ENCODE measurements around the gene INSYN2B.

INSYN2B gene

DNA sequence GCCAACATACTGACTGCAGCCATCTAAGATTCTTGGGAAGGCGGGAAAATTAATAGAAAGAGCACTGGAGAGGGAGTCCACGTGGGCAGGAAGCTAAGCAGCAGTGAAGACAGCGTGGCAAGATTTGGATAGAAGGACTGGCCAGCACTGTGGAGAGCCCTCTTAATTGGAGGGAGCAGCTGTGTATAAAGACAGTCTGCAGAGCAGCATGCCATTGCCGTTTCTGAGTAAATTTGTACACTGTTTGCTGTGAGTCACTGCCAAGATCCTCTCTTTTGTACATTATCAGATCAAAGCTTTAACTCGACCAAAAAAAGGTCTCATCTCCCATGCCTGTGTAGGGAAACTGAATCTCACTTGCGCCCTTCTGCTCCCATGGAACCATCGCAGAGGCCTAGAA is 45.3 kb downstream of the INSYN2B start:
- Histone ChIP-seq H3K36me3 (ENCODE audit: control insufficient read depth, insufficient read depth, low read length) (no peaks in the 10 kb centered on the region), H3K27me3 (ENCODE audit: control insufficient read depth, insufficient read depth, low read length) (no peaks in the 10 kb centered on the region), H3K27ac (ENCODE audit: low read depth, low read length) (no peak overlapping the region), H3K4me1 (ENCODE audit: control insufficient read depth, insufficient read depth, low read length) (no peaks in the 10 kb centered on the region), H3K9me3 (ENCODE audit: control insufficient read depth, insufficient read depth, low read depth, low read length) (no peaks in the 10 kb centered on the region), H3K4me3 (ENCODE audit: low read depth, low read length) (no peak overlapping the region), H3K9ac (ENCODE audit: low read length) (no peak overlapping the region)

DNA sequence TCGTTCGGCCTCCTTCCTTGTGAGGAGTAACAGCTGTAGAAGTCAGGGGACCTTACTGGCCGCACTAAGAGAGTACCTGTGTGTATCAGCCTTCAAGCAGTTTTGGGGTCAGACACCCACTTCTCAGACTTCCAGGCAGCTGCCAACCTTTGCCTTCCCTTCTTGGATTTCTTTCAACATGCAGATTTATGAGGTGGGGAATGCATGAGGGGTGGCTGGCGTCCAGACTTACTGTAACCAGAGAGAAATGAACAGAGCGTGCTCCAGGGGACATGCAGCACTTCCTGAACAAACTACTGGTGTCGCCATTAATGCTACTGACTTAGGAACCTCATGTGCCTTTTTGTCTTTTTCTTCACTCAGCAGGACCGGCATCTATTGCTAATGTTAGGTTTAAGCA is 46.7 kb downstream of the INSYN2B start:
- Histone ChIP-seq H3K27ac (ENCODE audit: low read depth, low read length) (no peak overlapping the region), H3K9me3 (ENCODE audit: control insufficient read depth, insufficient read depth, low read depth, low read length) (no peaks in the 10 kb centered on the region), H3K27me3 (ENCODE audit: control insufficient read depth, insufficient read depth, low read length) (no peaks in the 10 kb centered on the region), H3K4me1 (ENCODE audit: control insufficient read depth, insufficient read depth, low read length) (no peaks in the 10 kb centered on the region), H3K9ac (ENCODE audit: low read length) (no peak overlapping the region), H3K36me3 (ENCODE audit: control insufficient read depth, insufficient read depth, low read length) (no peaks in the 10 kb centered on the region), H3K4me3 (ENCODE audit: low read depth, low read length) (no peak overlapping the region)

DNA sequence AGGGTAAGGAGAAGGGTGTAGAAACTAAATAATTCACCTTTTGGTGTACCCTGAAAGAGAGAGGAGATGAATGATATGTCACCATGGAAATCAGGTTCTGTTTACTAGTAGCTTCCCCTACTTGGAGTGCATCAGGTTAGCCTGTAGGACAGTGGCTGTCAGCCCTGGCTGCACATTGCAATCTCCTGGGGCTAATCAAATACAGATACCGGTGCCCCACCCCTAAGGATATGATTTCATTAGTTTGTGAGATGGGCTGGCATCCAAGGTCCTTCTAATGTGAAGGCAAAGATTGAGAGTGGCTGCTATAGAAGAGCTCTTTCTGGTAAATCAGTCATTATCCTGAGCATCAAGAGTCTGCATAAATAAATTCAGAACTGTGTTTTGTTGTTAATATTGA is 47.2 kb downstream of the INSYN2B start:
- Histone ChIP-seq H3K9me3 (ENCODE audit: control insufficient read depth, insufficient read depth, low read depth, low read length) (no peaks in the 10 kb centered on the region), H3K4me3 (ENCODE audit: low read depth, low read length) (no peak overlapping the region), H3K27ac (ENCODE audit: low read depth, low read length) (no peak overlapping the region), H3K36me3 (ENCODE audit: control insufficient read depth, insufficient read depth, low read length) (no peaks in the 10 kb centered on the region), H3K27me3 (ENCODE audit: control insufficient read depth, insufficient read depth, low read length) (no peaks in the 10 kb centered on the region), H3K4me1 (ENCODE audit: control insufficient read depth, insufficient read depth, low read length) (no peaks in the 10 kb centered on the region), H3K9ac (ENCODE audit: low read length) (no peak overlapping the region)

DNA sequence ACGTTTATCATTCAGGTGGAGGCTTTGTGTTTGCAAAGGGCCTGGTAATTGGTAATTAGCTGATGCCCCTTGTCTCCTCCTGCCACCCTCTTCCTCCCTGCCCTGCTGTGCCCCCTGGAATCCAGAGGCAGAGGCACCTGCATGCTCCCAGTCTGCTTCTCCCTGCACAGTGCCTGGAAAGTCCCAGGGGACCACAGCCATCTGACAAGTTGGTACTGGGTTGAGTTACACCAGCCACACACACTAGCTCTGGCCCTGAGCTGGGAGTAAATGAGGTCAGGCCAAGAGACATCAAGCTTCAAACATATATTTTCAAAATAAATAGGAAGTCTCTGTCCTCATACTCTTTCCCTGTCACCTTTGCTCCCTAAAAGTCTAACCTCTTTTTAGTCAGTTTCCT is 56.3 kb downstream of the INSYN2B start:
- H3K27me3 ChIP-seq (ENCODE audit: control insufficient read depth, insufficient read depth, low read length): no peaks in the 10 kb centered on the region
- H3K27ac ChIP-seq (ENCODE audit: low read depth, low read length): no peak overlapping the region
- no peak overlapping the region for H3K9ac ChIP-seq (ENCODE audit: low read length)

DNA sequence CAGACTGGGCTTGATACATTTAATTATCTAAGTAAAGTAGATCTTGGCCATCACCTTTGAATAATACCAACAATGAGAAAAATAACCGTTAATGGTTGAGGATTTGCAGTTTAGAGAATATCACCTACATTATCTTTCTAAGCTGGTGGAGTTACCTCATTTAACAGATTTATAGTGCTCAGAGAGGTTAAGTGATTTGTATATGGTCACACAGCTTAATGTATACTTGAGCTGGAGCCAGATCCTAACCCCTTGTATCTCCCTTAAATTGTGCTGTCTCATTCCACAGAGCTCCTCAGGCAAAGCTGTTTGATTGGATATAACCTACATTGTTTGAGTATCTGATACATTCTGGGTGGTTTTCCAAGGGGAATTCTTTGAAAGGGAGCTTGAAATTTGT is 57.8 kb downstream of the INSYN2B start:
- H3K4me1 ChIP-seq (ENCODE audit: control insufficient read depth, insufficient read depth, low read length): no peaks in the 10 kb centered on the region
- no peak overlapping the region for H3K9ac ChIP-seq (ENCODE audit: low read length)
- no peaks in the 10 kb centered on the region for H3K9me3 ChIP-seq (ENCODE audit: control insufficient read depth, insufficient read depth, low read depth, low read length)
- no peaks in the 10 kb centered on the region for H3K27me3 ChIP-seq (ENCODE audit: control insufficient read depth, insufficient read depth, low read length)
- no peak overlapping the region for H3K4me3 ChIP-seq (ENCODE audit: low read depth, low read length)
- no peaks in the 10 kb centered on the region for H3K36me3 ChIP-seq (ENCODE audit: control insufficient read depth, insufficient read depth, low read length)
- no peak overlapping the region for H3K27ac ChIP-seq (ENCODE audit: low read depth, low read length)

More for the DNA sequence above, 56.3 kb downstream of the INSYN2B start:
- Histone ChIP-seq H3K36me3 (ENCODE audit: control insufficient read depth, insufficient read depth, low read length) (no peaks in the 10 kb centered on the region), H3K4me1 (ENCODE audit: control insufficient read depth, insufficient read depth, low read length) (no peaks in the 10 kb centered on the region), H3K9me3 (ENCODE audit: control insufficient read depth, insufficient read depth, low read depth, low read length) (no peaks in the 10 kb centered on the region), H3K4me3 (ENCODE audit: low read depth, low read length) (no peak overlapping the region)

DNA sequence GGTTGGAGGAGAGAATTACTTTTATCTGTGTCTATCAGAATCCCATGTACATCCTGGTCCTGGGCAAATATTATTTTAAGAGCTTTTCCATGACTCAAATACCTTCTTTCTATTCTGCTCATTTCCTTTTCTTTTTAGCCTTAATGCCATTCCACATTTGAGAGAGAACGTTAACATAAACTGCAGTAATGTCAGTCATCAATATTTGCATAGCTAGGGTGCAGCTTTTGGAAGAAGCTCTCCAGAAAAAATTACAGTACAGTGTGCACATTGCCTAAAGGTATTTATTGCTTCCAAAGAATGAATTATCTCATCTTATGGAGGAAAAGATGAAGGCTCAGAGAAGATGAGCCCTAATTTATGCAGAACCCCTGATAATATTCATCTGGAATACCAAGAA is 58.3 kb downstream of the INSYN2B start:
- no peaks in the 10 kb centered on the region for H3K4me1 ChIP-seq (ENCODE audit: control insufficient read depth, insufficient read depth, low read length)
- no peaks in the 10 kb centered on the region for H3K36me3 ChIP-seq (ENCODE audit: control insufficient read depth, insufficient read depth, low read length)
- H3K27me3 ChIP-seq (ENCODE audit: control insufficient read depth, insufficient read depth, low read length): no peaks in the 10 kb centered on the region
- H3K4me3 ChIP-seq (ENCODE audit: low read depth, low read length): no peak overlapping the region
- H3K27ac ChIP-seq (ENCODE audit: low read depth, low read length): no peak overlapping the region
- H3K9ac ChIP-seq (ENCODE audit: low read length): no peak overlapping the region
- no peaks in the 10 kb centered on the region for H3K9me3 ChIP-seq (ENCODE audit: control insufficient read depth, insufficient read depth, low read depth, low read length)

DNA sequence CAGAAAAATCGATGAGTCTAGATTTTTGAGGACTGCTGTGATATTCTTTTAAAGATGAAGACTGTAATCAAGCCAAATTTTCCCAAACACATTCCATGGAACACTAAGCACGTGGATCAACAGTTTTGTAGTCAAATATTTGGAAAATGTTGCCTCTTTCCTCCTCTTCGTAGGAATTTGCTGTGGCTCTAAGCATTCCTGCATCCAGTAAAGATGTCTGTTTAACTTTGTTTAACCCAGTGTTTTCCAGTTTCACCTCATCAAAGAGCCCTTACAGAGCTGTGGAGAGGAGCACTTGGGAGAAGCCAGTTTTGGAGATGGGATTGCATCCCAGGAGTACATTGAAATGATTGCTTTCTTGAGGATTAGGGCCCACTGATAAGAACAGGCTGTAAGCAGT is 58.9 kb downstream of the INSYN2B start:
- Histone ChIP-seq H3K4me3 (ENCODE audit: low read depth, low read length) (no peak overlapping the region), H3K9me3 (ENCODE audit: control insufficient read depth, insufficient read depth, low read depth, low read length) (no peaks in the 10 kb centered on the region), H3K27ac (ENCODE audit: low read depth, low read length) (no peak overlapping the region), H3K36me3 (ENCODE audit: control insufficient read depth, insufficient read depth, low read length) (no peaks in the 10 kb centered on the region), H3K4me1 (ENCODE audit: control insufficient read depth, insufficient read depth, low read length) (no peaks in the 10 kb centered on the region), H3K9ac (ENCODE audit: low read length) (no peak overlapping the region), H3K27me3 (ENCODE audit: control insufficient read depth, insufficient read depth, low read length) (no peaks in the 10 kb centered on the region)

DNA sequence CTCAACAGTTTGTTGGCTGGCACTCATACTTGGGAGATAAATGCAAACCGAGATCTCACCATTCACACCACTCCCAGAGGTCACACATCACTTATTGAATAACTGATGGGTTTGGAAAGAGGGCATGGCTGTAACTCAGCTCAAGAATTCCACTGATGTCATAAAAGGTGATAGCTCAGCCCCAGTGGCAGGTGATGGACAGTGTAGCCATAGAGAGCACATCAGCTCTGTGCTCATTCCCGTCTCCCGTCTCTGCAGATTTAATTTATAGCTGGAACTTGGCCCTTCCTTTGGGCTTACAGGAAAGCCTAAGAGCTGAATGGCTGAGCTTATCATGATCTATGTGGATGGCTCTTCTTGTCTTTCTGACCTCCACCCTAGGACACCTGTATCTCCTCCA is 59.8 kb downstream of the INSYN2B start:
- Histone ChIP-seq H3K9ac (ENCODE audit: low read length) (no peak overlapping the region), H3K36me3 (ENCODE audit: control insufficient read depth, insufficient read depth, low read length) (no peaks in the 10 kb centered on the region), H3K4me3 (ENCODE audit: low read depth, low read length) (no peak overlapping the region), H3K4me1 (ENCODE audit: control insufficient read depth, insufficient read depth, low read length) (no peaks in the 10 kb centered on the region), H3K27me3 (ENCODE audit: control insufficient read depth, insufficient read depth, low read length) (no peaks in the 10 kb centered on the region), H3K9me3 (ENCODE audit: control insufficient read depth, insufficient read depth, low read depth, low read length) (no peaks in the 10 kb centered on the region), H3K27ac (ENCODE audit: low read depth, low read length) (no peak overlapping the region)

DNA sequence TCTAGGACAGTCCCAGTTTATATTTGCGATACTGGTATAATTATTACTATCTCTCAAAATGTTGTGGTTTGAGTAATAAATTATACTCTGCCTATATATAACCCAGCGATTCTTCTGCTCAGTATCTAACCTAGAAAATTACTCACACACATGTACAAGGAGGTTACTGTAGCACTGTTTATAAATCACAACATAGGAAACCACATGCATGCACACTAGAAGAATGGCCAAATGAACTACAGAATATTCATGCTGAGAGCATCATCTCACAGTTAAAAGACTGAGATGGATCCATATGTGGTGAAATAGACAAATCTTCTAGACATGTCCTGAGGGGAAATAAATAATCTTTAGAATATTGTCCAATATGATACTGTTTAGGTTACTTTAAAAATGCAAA is 62.1 kb downstream of the INSYN2B start:
- no peaks in the 10 kb centered on the region for H3K27me3 ChIP-seq (ENCODE audit: control insufficient read depth, insufficient read depth, low read length)
- H3K9ac ChIP-seq (ENCODE audit: low read length): no peak overlapping the region
- no peak overlapping the region for H3K27ac ChIP-seq (ENCODE audit: low read depth, low read length)
- H3K36me3 ChIP-seq (ENCODE audit: control insufficient read depth, insufficient read depth, low read length): no peaks in the 10 kb centered on the region
- no peak overlapping the region for H3K4me3 ChIP-seq (ENCODE audit: low read depth, low read length)
- no peaks in the 10 kb centered on the region for H3K4me1 ChIP-seq (ENCODE audit: control insufficient read depth, insufficient read depth, low read length)
- H3K9me3 ChIP-seq (ENCODE audit: control insufficient read depth, insufficient read depth, low read depth, low read length): no peaks in the 10 kb centered on the region

DNA sequence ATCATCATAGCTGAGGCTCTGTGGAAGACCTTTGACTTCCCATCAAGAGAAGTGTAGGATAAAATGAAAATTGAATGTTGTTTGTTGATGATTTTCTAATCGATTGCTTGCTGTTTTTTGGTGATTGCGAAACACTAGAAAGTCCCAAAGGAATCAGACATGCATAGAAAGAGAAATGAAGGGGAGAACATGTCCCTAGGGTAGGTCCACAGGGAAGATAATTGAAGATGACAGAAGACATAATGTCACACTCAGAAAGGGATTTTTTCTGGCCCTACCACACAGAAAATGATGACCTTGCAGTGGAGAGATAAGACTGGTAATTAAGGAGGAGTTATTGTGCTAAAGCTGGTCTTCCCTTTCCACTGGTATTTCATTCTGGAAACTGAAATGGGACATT is 62.8 kb downstream of the INSYN2B start:
- Histone ChIP-seq H3K36me3 (ENCODE audit: control insufficient read depth, insufficient read depth, low read length) (no peaks in the 10 kb centered on the region), H3K4me3 (ENCODE audit: low read depth, low read length) (no peak overlapping the region), H3K9me3 (ENCODE audit: control insufficient read depth, insufficient read depth, low read depth, low read length) (no peaks in the 10 kb centered on the region), H3K9ac (ENCODE audit: low read length) (no peak overlapping the region), H3K27me3 (ENCODE audit: control insufficient read depth, insufficient read depth, low read length) (no peaks in the 10 kb centered on the region; the same call in 1 of the 2 replicates), H3K27ac (ENCODE audit: low read depth, low read length) (no peak overlapping the region), H3K4me1 (ENCODE audit: control insufficient read depth, insufficient read depth, low read length) (no peaks in the 10 kb centered on the region)

DNA sequence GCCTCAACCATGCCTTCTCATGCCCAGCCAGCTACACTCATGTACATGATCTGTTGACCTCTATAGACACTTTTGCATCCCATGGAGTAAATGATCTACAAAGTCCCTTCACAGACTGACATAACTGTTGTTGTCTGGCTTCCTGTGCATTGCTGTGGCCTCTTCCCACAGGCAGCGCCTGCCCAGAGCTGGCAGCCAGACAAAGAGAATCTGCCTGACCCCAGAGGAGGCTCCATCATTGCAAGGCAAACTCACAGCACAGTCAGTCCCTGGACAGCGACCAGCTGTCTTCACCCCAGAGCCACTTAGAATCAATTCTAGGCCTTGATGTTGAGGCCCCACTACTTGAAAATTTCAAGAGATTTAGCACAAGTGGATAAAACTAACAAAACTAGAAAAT is 65.5 kb downstream of the INSYN2B start:
- H3K9ac ChIP-seq (ENCODE audit: low read length): no peak overlapping the region
- no peaks in the 10 kb centered on the region for H3K9me3 ChIP-seq (ENCODE audit: control insufficient read depth, insufficient read depth, low read depth, low read length)

DNA sequence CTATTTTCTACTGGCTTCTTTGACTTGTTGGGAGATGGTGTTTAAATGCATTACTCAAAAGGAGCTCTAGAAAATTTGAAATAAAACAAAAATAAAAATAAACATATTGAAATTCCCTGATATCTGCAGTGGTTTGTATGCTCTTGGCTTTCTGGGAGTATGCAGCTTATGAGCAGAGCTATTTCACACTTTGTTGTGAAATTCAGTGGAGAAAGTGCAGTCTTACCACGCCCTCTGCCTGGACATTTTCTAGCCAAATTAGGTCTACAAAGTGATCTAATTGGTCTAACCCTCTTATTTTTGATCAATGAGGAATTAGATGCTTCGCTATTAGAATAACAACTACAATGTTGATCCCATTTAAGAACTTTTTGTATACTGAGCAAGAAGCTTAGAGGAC is 66.8 kb downstream of the INSYN2B start:
- no peaks in the 10 kb centered on the region for H3K9me3 ChIP-seq (ENCODE audit: control insufficient read depth, insufficient read depth, low read depth, low read length)
- H3K36me3 ChIP-seq (ENCODE audit: control insufficient read depth, insufficient read depth, low read length): no peaks in the 10 kb centered on the region
- no peak overlapping the region for H3K27ac ChIP-seq (ENCODE audit: low read depth, low read length)
- H3K27me3 ChIP-seq (ENCODE audit: control insufficient read depth, insufficient read depth, low read length): peaks cover 10% of the 10 kb centered on the region; the same call in 1 of the 2 replicates
- H3K4me1 ChIP-seq (ENCODE audit: control insufficient read depth, insufficient read depth, low read length): no peaks in the 10 kb centered on the region
- no peak overlapping the region for H3K4me3 ChIP-seq (ENCODE audit: low read depth, low read length)
- H3K9ac ChIP-seq (ENCODE audit: low read length): no peak overlapping the region

More for the DNA sequence above, 65.5 kb downstream of the INSYN2B start:
- Histone ChIP-seq H3K27me3 (ENCODE audit: control insufficient read depth, insufficient read depth, low read length) (peaks cover 4% of the 10 kb centered on the region; the same call in 1 of the 2 replicates), H3K4me1 (ENCODE audit: control insufficient read depth, insufficient read depth, low read length) (no peaks in the 10 kb centered on the region), H3K36me3 (ENCODE audit: control insufficient read depth, insufficient read depth, low read length) (no peaks in the 10 kb centered on the region), H3K27ac (ENCODE audit: low read depth, low read length) (no peak overlapping the region), H3K4me3 (ENCODE audit: low read depth, low read length) (no peak overlapping the region)
